ENCODE data around the gene XDH.

DNA sequence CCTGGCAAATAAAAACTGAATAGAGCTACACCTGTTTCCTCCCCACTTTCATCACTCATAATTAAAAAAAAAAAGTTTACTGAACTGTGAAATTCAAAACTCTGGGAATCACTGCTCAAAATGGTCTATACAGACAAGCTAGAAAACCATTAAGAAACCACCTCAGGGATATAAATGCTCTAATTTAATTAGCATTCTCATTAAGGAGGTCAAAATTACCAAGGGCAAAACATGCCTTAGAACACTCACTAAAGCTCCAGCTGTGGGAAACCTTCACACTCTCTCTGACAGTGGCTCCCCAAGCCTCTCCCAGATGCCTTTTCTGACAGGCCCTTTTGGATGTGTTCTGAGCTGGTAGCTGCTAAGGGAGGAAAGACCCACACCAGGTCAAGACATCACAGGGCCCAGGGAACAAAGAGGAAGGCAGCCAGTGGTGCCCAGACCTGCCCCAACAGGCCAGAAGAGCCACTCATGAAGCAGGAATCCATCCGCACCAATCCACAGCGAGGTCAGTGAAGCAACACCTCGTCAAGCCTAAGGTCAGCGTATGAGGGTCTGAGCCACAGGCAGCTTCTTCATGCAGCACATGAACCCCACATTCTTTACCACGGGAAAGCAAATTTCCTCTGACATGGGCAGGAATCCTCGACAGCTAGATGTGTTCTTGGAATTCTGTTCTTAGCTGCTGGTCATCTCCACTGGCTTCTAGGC is 35.6 kb downstream of the XDH start:
- TF ChIP-seq CTCF (IDR thresholded peaks at IDR 0.05) (no peak), POLR2A (IDR thresholded peaks at IDR 0.05) (no peak)
